HTR-8/SVneo (cell line): Measurements from ENCODE around the gene HRG.
"Not testable (repeated sequence)": the region's sequence is repeated elsewhere in the genome, so short reads cannot be mapped to it uniquely, and the experiment has no call there.

Experiments
- DNase-seq: peaks from one replicate; pipeline ENCODE4 v3.0.0; 2011; ENCODE audit warnings: low spot score, mixed read lengths; ENCODE audit not compliant: insufficient read length
- FAIRE-seq: peaks from 2 replicates; lab custom pipeline; 2011; peaks lifted over from hg19 to GRCh38; lab: Jason Lieb, UNC

HRG gene, protein sequence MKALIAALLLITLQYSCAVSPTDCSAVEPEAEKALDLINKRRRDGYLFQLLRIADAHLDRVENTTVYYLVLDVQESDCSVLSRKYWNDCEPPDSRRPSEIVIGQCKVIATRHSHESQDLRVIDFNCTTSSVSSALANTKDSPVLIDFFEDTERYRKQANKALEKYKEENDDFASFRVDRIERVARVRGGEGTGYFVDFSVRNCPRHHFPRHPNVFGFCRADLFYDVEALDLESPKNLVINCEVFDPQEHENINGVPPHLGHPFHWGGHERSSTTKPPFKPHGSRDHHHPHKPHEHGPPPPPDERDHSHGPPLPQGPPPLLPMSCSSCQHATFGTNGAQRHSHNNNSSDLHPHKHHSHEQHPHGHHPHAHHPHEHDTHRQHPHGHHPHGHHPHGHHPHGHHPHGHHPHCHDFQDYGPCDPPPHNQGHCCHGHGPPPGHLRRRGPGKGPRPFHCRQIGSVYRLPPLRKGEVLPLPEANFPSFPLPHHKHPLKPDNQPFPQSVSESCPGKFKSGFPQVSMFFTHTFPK

DNA sequence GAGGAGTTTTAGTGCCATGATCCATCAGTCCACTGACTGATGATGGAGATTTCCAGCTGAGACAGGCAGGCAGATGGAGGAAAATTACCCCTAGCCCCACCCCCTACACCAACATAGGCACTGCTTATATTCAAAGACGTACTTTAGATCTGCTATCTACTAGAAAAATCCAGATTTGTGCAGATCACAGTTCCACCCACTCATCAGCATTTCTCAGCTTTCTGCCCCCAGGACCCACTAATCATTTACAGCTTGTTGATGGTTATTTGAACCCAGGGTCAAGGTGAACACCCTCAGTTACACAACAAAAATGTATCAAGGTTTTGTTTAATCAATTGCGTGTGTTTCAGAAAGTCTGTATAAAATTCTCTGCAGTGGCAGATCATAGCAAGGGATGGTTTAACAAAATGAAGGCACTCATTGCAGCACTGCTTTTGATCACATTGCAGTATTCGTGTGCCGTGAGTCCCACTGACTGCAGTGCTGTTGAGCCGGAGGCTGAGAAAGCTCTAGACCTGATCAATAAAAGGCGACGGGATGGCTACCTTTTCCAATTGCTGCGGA, at the start of gene HRG:
HRG (plus strand) TSS at position 390 of the 564 bp plus-strand sequence; CDS start at position 408, 18 bp downstream.
- DNase-seq (no peak), FAIRE-seq (no peak)

DNA sequence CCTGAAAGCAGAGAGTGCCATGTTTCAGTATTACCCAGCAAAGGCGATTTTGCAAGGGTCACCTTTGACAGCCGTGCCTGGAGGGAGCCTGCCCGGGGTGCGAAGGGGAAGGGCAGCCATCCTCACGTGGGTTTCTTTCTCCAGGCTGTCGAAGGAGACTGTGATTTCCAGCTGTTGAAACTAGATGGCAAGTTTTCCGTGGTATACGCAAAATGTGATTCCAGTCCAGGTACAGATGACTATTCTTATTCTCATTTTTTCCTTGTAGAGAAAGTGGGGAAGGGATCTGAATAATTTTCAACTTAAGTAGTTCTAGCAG, 49.6 kb upstream of the HRG start:
- FAIRE-seq (no peak), DNase-seq (no peak)

DNA sequence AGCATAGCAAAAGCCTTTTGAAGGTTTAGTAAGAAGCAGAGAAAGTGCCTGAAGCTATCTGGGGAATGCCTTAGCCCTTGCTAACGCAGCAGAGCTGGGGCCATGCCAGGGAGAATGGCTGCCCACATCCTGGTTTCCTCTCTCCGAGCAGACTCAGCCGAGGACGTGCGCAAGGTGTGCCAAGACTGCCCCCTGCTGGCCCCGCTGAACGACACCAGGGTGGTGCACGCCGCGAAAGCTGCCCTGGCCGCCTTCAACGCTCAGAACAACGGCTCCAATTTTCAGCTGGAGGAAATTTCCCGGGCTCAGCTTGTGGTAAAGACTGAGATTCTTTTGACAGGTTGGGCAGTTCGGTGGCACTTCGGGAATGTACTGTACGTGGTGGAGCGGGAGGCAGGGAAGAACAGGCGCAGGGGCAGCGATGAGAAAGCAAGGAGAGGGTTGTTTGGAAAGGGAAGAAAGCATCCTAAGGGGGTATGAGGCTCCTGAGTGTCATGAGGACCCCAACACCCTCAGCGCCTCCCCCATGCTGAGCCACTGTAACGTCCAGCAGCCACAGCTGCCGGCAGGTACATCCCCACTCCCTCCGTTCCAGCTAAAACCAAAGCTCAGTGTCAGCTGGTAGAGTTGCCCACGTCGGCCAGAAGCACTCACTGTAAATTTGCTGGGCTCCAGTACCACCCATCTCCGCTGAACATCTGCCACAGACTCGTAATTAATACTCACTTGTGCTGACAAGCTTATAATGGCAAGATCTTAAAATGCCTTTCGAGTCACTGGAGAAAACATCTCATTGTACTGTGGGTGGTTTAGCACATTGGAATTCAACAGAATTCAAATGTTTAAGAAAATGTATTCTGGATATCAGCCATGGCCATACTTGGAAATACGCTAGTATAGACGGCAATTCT, 48.5 kb upstream of the HRG start:
- DNase-seq = peak; percentile 96
- FAIRE-seq = peak; percentile 91

DNA sequence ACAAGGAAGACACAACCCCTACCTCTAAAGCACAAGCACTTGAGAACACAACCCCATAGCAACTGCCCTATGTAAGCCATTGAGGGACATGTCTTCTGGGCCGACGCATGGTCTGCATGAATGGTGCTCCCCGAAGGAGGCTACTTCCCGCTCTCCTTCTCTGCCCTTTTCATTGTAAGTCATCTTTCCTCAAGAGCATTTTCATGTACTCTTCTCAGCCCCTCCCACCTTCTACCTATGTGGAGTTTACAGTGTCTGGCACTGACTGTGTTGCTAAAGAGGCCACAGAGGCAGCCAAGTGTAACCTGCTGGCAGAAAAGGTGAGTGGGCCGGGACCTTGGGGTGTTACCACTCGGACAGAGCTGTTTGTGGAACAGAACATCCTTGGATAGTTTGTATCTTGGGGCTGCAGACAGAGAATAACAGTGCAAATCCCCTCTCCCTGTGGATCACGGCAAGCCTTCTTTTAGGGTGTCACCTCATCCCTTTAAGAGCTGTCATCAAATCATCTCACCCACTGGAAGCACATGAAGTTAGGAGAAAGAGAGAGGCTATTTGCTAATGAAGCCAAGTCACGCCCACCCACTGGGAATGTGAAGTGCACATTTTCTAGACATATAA, 47.4 kb upstream of the HRG start:
- no peak for DNase-seq
- no peak for FAIRE-seq

DNA sequence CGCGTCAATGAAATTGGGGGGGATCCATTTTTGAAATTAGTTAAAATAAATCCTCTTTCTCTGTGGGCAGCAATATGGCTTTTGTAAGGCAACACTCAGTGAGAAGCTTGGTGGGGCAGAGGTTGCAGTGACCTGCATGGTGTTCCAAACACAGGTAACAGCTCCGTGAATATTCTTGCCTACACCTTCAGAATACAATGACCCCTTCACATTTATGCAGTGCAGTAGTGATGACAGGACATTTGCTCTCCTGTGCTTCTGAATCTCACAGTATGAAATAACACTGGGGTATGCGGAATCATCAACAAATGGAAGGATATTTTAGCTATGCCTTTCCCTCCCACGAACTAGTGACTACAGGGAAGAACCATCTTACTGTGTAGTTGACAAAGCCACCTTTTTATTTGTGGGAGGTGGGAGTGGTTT, 46.0 kb upstream of the HRG start:
- DNase-seq = no peak
- FAIRE-seq = no peak

DNA sequence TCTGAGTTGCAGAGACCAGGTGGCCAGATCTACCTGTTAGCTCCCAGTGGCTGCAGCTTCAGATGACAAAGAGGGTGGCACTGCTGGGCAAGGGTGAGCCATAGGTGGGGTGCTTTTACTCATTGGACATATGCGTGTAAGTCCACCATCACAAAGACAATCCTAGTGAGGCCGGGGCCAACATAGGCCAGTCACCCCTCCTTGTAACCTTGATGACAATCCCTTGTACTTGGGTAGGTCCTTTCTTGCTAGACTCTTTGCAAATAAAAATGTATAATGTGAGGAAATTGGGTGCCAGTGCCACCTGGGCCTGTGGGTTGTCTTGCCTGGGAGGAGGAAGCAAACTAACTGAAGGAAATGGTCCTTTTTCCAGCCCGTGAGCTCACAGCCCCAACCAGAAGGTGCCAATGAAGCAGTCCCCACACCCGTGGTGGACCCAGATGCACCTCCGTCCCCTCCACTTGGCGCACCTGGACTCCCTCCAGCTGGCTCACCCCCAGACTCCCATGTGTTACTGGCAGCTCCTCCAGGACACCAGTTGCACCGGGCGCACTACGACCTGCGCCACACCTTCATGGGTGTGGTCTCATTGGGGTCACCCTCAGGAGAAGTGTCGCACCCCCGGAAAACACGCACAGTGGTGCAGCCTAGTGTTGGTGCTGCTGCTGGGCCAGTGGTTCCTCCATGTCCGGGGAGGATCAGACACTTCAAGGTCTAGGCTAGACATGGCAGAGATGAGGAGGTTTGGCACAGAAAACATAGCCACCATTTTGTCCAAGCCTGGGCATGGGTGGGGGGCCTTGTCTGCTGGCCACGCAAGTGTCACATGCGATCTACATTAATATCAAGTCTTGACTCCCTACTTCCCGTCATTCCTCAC, 45.4 kb upstream of the HRG start:
- DNase-seq (no peak), FAIRE-seq (no peak)

DNA sequence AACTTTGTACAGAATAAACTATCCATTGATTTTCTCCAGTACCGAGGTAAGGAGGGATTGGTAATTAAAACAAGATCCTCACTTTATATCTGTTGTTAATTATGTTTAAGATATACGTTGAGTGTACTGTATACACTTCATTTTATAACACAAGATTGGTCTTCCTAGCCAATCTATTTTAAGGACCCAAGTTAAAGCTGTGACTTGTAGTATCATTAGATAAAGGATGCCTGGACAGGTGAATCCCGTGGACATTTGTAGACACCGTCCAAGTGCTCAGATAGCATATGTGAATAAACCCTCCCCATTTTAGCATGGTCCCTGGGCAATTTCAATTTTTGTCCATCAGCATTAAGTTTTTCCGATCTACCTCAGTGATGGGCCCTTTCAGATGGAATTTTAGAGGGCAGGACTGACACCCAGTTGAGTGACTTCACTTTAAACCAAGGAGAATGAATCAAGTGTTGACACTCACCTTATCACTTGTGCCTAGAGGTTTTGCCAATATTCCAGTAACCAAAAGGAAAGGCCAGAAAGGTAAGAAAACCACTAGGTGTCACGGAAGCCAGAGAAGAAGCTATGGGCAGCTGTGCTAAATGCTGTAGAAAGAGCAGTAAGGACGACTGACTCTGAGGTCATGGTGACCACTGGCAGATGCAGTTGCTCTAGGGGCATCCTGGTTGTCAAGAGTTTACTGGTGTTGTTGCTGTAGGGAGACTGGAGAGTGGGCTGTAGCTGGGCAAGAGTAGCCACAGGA, 43.7 kb upstream of the HRG start:
- no peak for FAIRE-seq
- DNase-seq = no peak

DNA sequence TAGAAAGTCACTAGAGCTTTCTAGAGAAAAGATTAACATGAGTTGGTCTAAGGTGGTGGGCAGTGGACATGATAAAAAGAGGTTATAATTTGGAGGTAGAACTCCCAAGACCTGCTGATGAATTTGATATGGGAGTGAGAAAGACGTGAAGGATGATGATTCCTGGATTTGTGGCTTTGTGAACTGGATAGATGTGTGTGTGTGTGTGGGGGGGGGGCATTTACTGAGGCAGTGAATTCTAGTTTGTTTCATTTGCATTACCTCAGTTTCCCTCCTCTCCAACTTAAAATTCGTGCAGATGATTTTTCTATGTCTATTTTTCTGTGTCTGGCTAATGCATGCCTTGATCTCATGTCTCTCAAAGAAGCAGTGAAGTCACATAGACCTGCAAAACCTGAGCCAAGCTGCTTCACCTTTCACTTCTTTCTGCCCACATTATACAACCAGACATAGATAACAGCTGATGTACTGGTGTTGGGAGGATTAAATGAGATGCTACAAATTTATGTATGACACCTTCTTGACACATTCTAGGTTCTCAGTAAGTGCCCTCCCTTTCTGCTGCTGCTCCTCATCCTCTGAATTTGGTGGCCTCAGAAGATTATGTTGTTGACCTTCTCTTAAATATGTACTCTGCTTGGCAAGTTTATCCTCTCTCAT, 43.0 kb upstream of the HRG start:
- no peak for FAIRE-seq
- DNase-seq = no peak

DNA sequence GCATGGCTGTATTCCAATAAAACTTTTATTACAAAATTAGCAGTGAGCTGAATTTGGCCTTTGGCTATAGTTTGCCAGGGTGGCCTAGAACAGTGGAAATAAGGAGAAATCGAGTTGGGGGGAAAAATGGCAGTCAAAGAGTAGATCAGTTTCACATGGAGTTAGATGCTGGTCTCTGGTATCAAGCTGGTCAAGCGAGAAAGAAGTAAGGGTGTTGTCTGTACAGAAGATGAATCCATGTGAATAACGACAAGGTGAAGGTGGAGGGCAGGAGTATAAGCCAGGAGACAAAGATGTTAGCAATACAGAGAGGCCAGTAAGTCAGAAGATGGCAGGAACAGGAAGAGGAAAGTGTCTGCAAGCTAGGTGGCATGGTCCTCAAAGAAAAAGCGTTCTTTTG, 41.2 kb upstream of the HRG start:
- no peak for FAIRE-seq
- DNase-seq = no peak

DNA sequence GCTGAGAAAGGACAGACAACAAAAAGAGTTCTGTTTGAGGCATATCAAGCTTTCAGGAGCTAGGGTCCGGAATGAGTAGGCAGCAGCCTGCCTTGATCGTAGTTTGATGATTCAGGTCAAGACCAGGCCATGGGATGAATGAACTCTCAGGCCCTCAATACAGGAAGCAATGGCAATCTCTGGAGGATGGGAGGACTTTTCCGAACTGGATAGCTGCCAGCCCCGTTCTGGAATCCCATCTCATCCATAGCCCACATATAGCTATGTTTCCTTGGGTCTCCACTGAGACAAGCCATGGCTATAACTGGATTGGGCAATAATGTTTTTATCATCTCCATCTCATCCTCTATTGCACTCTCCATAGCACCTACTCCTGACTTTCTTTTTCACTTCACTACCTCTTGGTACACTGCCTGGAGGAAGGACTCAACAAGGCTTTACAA, 40.2 kb upstream of the HRG start:
- DNase-seq = no peak
- FAIRE-seq = no peak

DNA sequence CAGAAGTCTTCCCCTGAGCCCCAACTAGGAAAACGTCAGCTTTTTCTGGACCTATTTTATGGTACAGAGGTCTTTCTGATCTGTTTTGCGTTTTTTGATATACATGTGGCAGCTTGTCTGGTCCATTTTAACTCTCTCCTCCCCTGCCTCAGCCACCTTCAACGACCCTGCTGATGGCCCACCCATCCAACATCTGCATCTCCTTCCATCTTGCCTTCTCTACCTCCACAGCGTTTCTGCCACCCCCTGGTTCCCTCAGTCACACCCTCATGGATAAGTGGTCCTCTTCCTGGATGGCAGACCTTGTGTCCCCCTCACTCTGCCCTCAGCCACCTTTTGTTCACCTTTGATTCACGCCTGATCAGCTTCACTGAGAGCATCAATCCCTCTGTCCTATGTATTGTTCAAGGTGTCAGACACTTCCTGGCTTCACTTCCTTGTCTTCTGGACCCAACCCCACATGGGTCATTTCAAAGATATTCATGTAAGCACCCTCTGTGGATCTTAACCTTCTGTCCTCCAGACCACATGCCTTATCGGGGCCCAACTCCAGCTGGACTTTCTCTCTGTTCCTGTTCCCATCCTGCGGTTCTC, 39.5 kb upstream of the HRG start:
- FAIRE-seq (no peak), DNase-seq (no peak)

DNA sequence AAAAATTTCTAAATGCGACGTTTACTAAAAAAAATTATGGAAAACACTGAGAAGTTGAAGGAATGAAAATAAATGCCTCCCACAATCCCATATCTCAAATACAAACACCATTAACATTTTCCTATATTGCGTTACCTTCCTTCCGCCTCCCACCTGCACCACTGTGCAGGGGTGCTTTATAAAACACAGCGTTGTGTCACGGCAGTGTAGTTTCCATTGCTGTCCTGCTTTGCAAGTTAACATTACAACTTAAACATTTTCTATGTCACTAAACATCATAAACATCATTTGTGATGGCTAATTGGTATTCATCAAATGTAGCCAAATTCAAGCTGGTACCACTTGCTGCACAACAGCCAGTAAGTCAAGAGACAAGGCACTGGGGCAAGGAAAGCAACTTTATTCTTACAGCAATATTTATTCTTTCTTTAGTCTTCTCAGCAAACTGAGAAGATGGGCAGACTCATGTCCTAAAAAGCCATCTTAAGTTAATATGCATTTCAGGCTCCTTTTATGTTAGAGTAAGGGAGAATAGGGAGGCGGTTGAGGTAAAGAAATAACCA, 37.9 kb upstream of the HRG start:
- DNase-seq (no peak), FAIRE-seq (no peak)

DNA sequence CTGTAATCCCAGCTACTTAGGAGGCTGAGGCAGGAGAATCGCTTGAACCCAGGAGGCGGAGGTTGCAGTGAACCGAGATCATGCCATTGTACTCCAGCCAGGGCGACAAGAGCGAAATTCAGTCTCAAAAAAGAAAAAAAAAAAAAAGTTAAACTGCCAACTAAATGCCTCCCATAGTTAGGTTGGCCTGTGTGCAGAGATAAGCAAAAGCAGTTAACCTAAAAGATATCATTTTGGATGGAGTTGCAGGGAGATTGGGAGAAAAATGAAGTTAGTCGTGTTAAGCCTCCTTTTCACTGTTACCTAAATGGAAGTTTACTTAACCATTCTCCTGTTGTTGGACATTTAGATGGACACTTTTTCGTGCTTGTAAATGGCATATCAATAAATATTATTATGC, 37.1 kb upstream of the HRG start:
- DNase-seq = no peak
- FAIRE-seq = no peak

DNA sequence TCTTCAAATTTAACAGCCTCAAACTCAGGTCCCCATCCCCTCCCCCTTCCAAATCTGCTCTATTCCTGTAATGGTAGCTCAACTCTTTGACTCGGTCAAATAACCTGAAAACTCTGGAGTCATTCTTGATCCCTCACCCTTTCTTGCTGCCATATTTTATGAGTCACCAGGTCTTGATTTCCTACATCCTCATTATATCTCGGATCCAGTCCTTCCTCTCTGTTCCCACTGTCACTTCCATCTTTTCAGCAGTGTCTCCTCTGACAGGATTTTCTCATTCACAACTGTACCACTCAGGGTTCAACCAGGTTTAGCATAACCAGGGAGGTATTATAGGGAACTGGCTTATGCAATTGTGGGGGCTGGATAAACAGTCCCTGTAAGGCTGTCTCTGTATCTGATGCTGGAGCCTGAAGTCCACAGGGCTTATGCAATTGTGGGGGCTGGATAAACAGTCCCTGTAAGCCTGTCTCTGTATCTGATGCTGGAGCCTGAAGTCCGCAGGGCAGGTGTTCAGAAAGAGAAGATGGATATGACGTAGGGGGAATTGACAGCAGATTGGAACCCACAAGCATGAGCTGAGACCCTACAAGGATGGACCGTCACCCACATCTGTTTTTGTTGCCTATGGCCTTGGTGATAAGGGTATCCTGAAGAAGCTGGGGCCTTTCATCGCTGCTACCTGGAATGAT, 34.7 kb upstream of the HRG start:
- FAIRE-seq (no peak), DNase-seq (no peak)

DNA sequence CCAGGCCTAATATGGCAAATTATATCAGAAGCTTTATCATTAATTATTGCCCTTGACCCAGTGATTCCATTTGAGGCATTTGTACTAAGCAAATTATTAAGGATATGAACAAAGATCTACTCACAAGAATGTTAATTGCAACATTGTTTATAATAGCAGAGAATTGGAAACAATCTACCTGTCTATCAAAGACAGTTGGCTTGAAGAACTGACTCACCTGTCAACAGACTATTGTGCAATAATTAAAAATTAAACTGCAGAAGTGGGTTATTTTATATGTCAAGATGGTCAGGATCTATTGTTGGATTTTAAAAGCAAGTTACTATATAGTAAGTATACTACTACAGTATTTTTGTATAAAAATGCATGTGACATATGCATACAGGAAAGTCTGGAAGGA, 32.3 kb upstream of the HRG start:
- DNase-seq = no peak
- FAIRE-seq = no peak

DNA sequence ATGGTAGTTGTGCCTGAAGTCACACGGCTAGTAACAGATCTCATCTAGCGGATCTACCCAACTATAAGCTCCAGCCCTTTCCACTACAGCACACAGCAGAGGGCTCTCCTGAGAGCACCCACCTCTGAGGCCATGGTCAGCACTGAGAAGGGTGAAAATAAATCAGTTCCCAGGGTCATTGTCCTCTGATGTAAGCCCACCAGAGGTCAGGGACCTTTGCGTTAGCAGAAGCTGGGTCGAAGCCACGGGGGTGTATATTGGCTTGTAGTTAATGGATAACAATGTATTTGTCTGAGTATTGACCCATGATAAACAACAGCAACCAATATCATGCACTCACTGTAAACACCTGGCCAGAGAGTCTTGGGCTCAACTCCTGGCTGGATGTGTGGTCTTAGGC, 31.6 kb upstream of the HRG start:
- not testable (repeated sequence) for FAIRE-seq

DNA sequence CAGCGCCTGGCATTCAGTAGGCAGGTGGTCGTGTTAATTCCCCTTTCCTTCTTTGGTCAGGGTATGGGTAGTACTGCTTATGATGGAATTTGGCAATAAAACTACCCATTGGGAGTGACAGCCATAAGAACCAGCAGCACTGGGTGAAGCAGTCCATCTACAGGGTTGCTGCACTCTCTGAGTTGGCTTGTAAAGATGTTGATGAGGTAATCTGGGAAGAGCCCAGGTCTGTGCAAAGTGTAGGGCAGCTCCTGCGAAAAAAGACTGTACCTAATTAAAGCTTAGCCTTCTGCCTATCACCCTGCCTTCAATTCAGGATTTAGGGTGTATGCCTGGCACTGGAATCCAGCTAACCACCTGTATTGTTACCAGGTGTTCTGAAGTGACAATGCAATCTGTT, 30.3 kb upstream of the HRG start:
- DNase-seq = no peak
- no peak for FAIRE-seq

More for the DNA sequence above, 31.6 kb upstream of the HRG start:
- not testable (repeated sequence) for DNase-seq
